ENCODE measurements around the gene MANEA. TPM values are rescaled to one million over a fixed set of nuclear protein-coding genes. Genes with fewer than 3 reads are reported as not detected.

MANEA gene
- total RNA-seq, 1 experiment from 2014 or later: 19.2 TPM

DNA sequence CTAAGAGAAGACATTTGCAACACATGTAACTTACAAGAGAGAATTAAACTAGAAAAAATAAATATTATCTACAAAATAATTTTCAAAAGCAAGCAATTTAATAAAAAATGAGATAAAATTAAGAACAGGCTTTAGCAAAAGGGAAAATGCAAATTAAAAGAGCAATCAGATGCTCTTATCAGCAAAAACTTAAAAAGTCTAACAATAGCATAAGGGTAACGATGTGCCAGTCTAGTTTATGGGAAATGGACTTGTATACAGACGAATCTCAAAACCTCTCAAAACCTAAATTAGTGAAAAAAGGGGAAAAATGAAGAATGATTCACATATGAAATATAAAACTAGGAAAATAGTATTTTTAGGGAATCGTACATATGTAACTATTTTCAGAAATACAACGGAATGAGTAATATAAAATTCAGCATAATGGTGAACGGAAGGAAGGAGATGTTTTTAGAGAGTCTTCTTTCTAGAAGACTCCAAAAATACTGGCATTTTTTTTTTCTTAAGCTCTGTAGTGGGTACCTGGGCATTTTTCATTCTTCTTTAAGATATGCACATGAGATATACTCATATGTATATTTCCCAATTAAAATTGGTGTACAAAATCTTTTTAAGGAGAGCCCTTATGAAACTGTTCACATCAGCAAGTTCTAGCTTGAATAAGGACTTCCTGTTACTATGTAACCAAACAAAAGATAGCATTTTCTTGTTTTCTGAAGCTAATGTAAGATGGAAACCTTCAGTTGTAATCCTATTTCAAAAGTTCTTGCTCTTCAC is 927 bp upstream of the MANEA start:
- POLR2A ChIA-PET (ENCODE audit: low non-redundant PET): interaction anchor here (0.7 kb wide), 1 partner anchor 10 kb away, joined by 3 read pairs; no protein-coding TSS in a partner anchor
- peak; percentile 29 for DNase-seq (ENCODE audit: low spot score)

GRCh38 chr6:95576998-95577303 is 384 bp upstream of the MANEA start:
- BruUV-seq (replicated peaks): TSS peak; percentile 78
- POLR2A ChIA-PET (ENCODE audit: low non-redundant PET): interaction anchor here (0.7 kb wide), 1 partner anchor 11 kb away, joined by 3 read pairs; no protein-coding TSS in a partner anchor

More for the DNA sequence above, 927 bp upstream of the MANEA start:
- CTCF ChIA-PET: no interaction called here
- Histone ChIP-seq H3K27ac (ENCODE audit: low read depth, low read length, poor library complexity, severe bottlenecking) (peak overlapping the region; percentile 86), H3K36me3 (ENCODE audit: insufficient read depth, low read length, poor library complexity, severe bottlenecking) (no peaks in the 10 kb centered on the region), H3K4me1 (ENCODE audit: insufficient read depth, low read length, poor library complexity, severe bottlenecking) (peaks cover 39% of the 10 kb centered on the region), H3K27me3 (replicated peaks; ENCODE audit: insufficient read depth, low read depth, low read length, poor library complexity) (no peaks in the 10 kb centered on the region), H3K4me3 (ENCODE audit: low read depth, low read length, poor library complexity, severe bottlenecking) (peak overlapping the region; percentile 74), H3K9me3 (ENCODE audit: low read depth, low read length, poor library complexity, severe bottlenecking) (no peaks in the 10 kb centered on the region)
- no peak for TF ChIP-seq EZH2 (IDR thresholded peaks at IDR 0.05; ENCODE audit: borderline replicate concordance, low read depth, low read length, poor library complexity, severe bottlenecking)
- no peak for TF ChIP-seq CTCF (conservative IDR thresholded peaks at IDR 0.05; ENCODE audit: low read depth, low read length)
- intact Hi-C loops (cut with micrococcal nuclease; ENCODE audit: unreplicated experiment): loop anchor here (5.0 kb wide), 1 partner anchor 64 kb away; no protein-coding TSS in a partner anchor
- no TSS peak for BruUV-seq (replicated peaks)

DNA sequence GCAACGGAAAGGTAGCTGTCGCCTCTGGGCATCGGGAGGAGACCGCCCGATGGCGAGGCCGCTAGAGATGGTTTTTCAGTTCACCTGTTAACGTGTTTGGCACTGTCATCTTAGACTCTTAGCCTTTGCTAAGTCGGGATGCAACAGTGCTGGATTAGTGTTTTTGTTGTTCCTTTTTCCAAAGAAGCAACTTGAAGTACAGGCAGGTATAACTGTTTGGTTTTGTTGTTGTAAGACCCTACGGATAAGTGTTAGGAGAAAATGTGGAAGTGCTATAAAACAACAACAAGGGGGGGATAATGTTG is 723 bp downstream of the MANEA start:
- H3K9me3 ChIP-seq (ENCODE audit: low read depth, low read length, poor library complexity, severe bottlenecking): no peaks in the 10 kb centered on the region
- POLR2A ChIA-PET (ENCODE audit: low non-redundant PET): no interaction called here
- no peak for DNase-seq (ENCODE audit: low spot score)
- no peaks in the 10 kb centered on the region for H3K36me3 ChIP-seq (ENCODE audit: insufficient read depth, low read length, poor library complexity, severe bottlenecking)
- peak overlapping the region; percentile 74 for H3K4me3 ChIP-seq (ENCODE audit: low read depth, low read length, poor library complexity, severe bottlenecking)
- CTCF ChIA-PET: no interaction called here
- no TSS peak for BruUV-seq (replicated peaks)
- peak overlapping the region; percentile 86 for H3K27ac ChIP-seq (ENCODE audit: low read depth, low read length, poor library complexity, severe bottlenecking)
- intact Hi-C loops (cut with micrococcal nuclease; ENCODE audit: unreplicated experiment): loop anchor here (5.0 kb wide), 1 partner anchor 66 kb away; no protein-coding TSS in a partner anchor
- TF ChIP-seq EZH2 (IDR thresholded peaks at IDR 0.05; ENCODE audit: borderline replicate concordance, low read depth, low read length, poor library complexity, severe bottlenecking): no peak
- TF ChIP-seq CTCF (conservative IDR thresholded peaks at IDR 0.05; ENCODE audit: low read depth, low read length): no peak
- no peaks in the 10 kb centered on the region for H3K27me3 ChIP-seq (replicated peaks; ENCODE audit: insufficient read depth, low read depth, low read length, poor library complexity)
- peaks cover 34% of the 10 kb centered on the region for H3K4me1 ChIP-seq (ENCODE audit: insufficient read depth, low read length, poor library complexity, severe bottlenecking)

More at GRCh38 chr6:95576998-95577303, 384 bp upstream of the MANEA start:
- peak overlapping the region; percentile 86 for H3K27ac ChIP-seq (ENCODE audit: low read depth, low read length, poor library complexity, severe bottlenecking)
- peaks cover 39% of the 10 kb centered on the region for H3K4me1 ChIP-seq (ENCODE audit: insufficient read depth, low read length, poor library complexity, severe bottlenecking)
- CTCF ChIA-PET: no interaction called here
- H3K36me3 ChIP-seq (ENCODE audit: insufficient read depth, low read length, poor library complexity, severe bottlenecking): no peaks in the 10 kb centered on the region
- DNase-seq (ENCODE audit: low spot score): no peak
- no peaks in the 10 kb centered on the region for H3K27me3 ChIP-seq (replicated peaks; ENCODE audit: insufficient read depth, low read depth, low read length, poor library complexity)
- intact Hi-C loops (cut with micrococcal nuclease; ENCODE audit: unreplicated experiment): loop anchor here (5.0 kb wide), 1 partner anchor 65 kb away; no protein-coding TSS in a partner anchor
- H3K9me3 ChIP-seq (ENCODE audit: low read depth, low read length, poor library complexity, severe bottlenecking): no peaks in the 10 kb centered on the region
- peak overlapping the region; percentile 74 for H3K4me3 ChIP-seq (ENCODE audit: low read depth, low read length, poor library complexity, severe bottlenecking)
- TF ChIP-seq CTCF (conservative IDR thresholded peaks at IDR 0.05; ENCODE audit: low read depth, low read length) (no peak), EZH2 (IDR thresholded peaks at IDR 0.05; ENCODE audit: borderline replicate concordance, low read depth, low read length, poor library complexity, severe bottlenecking) (no peak)
